Large intestine (tissue), 3 donors: ENCODE data around the gene IHH. TPM values are rescaled to one million over a fixed set of nuclear protein-coding genes. Genes with fewer than 3 reads are reported as not detected.
A peak's percentile ranks its signal among the peaks of the same experiment; 100 is the strongest.

ENCODE experiments used
- DNase-seq, 2 donors: peaks; one replicate each; pipeline versions ENCODE4 v3.0.0 to v3.0.0-alpha.2; 2013
- H3K27ac ChIP-seq: one replicate; pipeline ENCODE4 v1.5.1; 2013; ENCODE audit warnings: low read length
- H3K27me3 ChIP-seq: 2 replicates; pipeline ENCODE4 v1.6.1; 2013; ENCODE audit warnings: low read length; ENCODE audit not compliant: control insufficient read depth, insufficient read depth
- H3K36me3 ChIP-seq: 2 replicates; pipeline ENCODE4 v1.6.1; 2013; ENCODE audit warnings: low read length; ENCODE audit not compliant: control insufficient read depth, insufficient read depth
- H3K4me1 ChIP-seq: one replicate; pipeline ENCODE4 v1.6.1; 2013; ENCODE audit warnings: low read length; ENCODE audit not compliant: control insufficient read depth, insufficient read depth
- H3K4me3 ChIP-seq: one replicate; pipeline ENCODE4 v1.5.1; 2013; ENCODE audit warnings: low read length
- H3K9me3 ChIP-seq: one replicate; pipeline ENCODE4 v1.6.1; 2013; ENCODE audit warnings: mild to moderate bottlenecking, low read depth, low read length, moderate library complexity; ENCODE audit not compliant: control insufficient read depth
- WGBS: methylation state at CpG from one replicate; pipeline ENCODE4 v1.1.5; 2013; ENCODE audit warnings: low lambda C conversion rate; ENCODE audit not compliant: insufficient coverage; 5-methylcytosine and 5-hydroxymethylcytosine counted together
- polyA plus RNA-seq: library from polyadenylated mRNA; unstranded; fragments of 120-200 nt; gene quantifications from one replicate; pipeline ENCODE4 v1.2.1, GENCODE V29; 2013

Gene IHH
- polyA plus RNA-seq, 1 donor, result 68.4 TPM

GRCh38 chr2:219041252-219041651, 19.5 kb downstream of the IHH start, which contains the start of gene CFAP65:
Gene CFAP65, minus strand, starts transcription at chr2:219041516. Its CDS starts 2,468 bp downstream, at chr2:219039048.
- peak within 1 kb of the TSS; percentile 18 for H3K27ac ChIP-seq
- H3K9me3 ChIP-seq, result no peaks in the 10 kb centered on the region
- no CpG with 5 or more reads among the region's 21 CpGs for WGBS
- peaks cover 6% of the 10 kb centered on the region for H3K27me3 ChIP-seq
- peak; percentile 34 to 61 for DNase-seq
- H3K4me1 ChIP-seq, result peaks cover 35% of the 10 kb centered on the region
- no peaks in the 10 kb centered on the region for H3K36me3 ChIP-seq
- peak within 1 kb of the TSS; percentile 17 for H3K4me3 ChIP-seq

- no peak for DNase-seq
- Histone ChIP-seq H3K27ac (no peak overlapping the region), H3K9me3 (no peaks in the 10 kb centered on the region), H3K4me3 (no peak overlapping the region), H3K27me3 (peaks cover 6% of the 10 kb centered on the region), H3K36me3 (no peaks in the 10 kb centered on the region), H3K4me1 (peaks cover 34% of the 10 kb centered on the region)
- no CpG with 5 or more reads among the region's 1 CpG for WGBS
Measured at GRCh38 chr2:219038600-219038999, 22.1 kb downstream of the IHH start.

- Histone ChIP-seq H3K27me3 (peaks cover 6% of the 10 kb centered on the region), H3K4me3 (no peak overlapping the region), H3K36me3 (no peaks in the 10 kb centered on the region), H3K9me3 (no peaks in the 10 kb centered on the region), H3K4me1 (peaks cover 28% of the 10 kb centered on the region), H3K27ac (no peak overlapping the region)
- WGBS, result no CpG with 5 or more reads among the region's 8 CpGs
- peak in 1 of 2 donors; percentile 56 for DNase-seq
Measured at GRCh38 chr2:219037783-219038499, 22.8 kb downstream of the IHH start.

GRCh38 chr2:219035942-219036341, 24.8 kb downstream of the IHH start:
- DNase-seq, result no peak
- Histone ChIP-seq H3K27me3 (peaks cover 12% of the 10 kb centered on the region), H3K36me3 (no peaks in the 10 kb centered on the region), H3K27ac (no peak overlapping the region), H3K4me3 (no peak overlapping the region), H3K9me3 (no peaks in the 10 kb centered on the region), H3K4me1 (peaks cover 12% of the 10 kb centered on the region)
- WGBS, result no CpG with 5 or more reads among the region's 2 CpGs

- Histone ChIP-seq H3K36me3 (no peaks in the 10 kb centered on the region), H3K4me1 (peaks cover 12% of the 10 kb centered on the region), H3K4me3 (no peak overlapping the region), H3K27ac (no peak overlapping the region), H3K9me3 (no peaks in the 10 kb centered on the region), H3K27me3 (peaks cover 6% of the 10 kb centered on the region)
- WGBS, result no CpG with 5 or more reads among the region's 6 CpGs
- DNase-seq, result peak in 1 of 2 donors; percentile 17
Measured at GRCh38 chr2:219034823-219035222, 25.9 kb downstream of the IHH start.

GRCh38 chr2:219032051-219032745, 28.5 kb downstream of the IHH start:
- Histone ChIP-seq H3K27me3 (peaks cover 6% of the 10 kb centered on the region), H3K4me1 (no peaks in the 10 kb centered on the region), H3K27ac (no peak overlapping the region), H3K4me3 (no peak overlapping the region), H3K36me3 (no peaks in the 10 kb centered on the region), H3K9me3 (no peaks in the 10 kb centered on the region)
- 86% methylated on average over 1 of the region's 23 CpGs for WGBS
- no peak for DNase-seq

GRCh38 chr2:219031005-219031738, 29.5 kb downstream of the IHH start:
- Histone ChIP-seq H3K4me1 (no peaks in the 10 kb centered on the region), H3K4me3 (no peak overlapping the region), H3K27me3 (peaks cover 6% of the 10 kb centered on the region), H3K27ac (no peak overlapping the region), H3K36me3 (no peaks in the 10 kb centered on the region), H3K9me3 (no peaks in the 10 kb centered on the region)
- no CpG with 5 or more reads among the region's 21 CpGs for WGBS
- no peak for DNase-seq

GRCh38 chr2:219030177-219030940, 30.4 kb downstream of the IHH start:
- peaks cover 6% of the 10 kb centered on the region for H3K27me3 ChIP-seq
- DNase-seq, result no peak
- no peak overlapping the region for H3K27ac ChIP-seq
- H3K9me3 ChIP-seq, result no peaks in the 10 kb centered on the region
- WGBS, result no CpG with 5 or more reads among the region's 16 CpGs
- no peaks in the 10 kb centered on the region for H3K36me3 ChIP-seq
- no peaks in the 10 kb centered on the region for H3K4me1 ChIP-seq
- H3K4me3 ChIP-seq, result no peak overlapping the region

GRCh38 chr2:219029829-219030165, 30.9 kb downstream of the IHH start:
- no CpG with 5 or more reads among the region's 9 CpGs for WGBS
- peak; percentile 58 to 76 for DNase-seq
- H3K27ac ChIP-seq, result no peak overlapping the region
- no peak overlapping the region for H3K4me3 ChIP-seq
- no peaks in the 10 kb centered on the region for H3K36me3 ChIP-seq
- no peaks in the 10 kb centered on the region for H3K4me1 ChIP-seq
- peaks cover 6% of the 10 kb centered on the region for H3K27me3 ChIP-seq
- no peaks in the 10 kb centered on the region for H3K9me3 ChIP-seq
